D341Med (cell line): ENCODE results near the gene SLC15A4.
"Not testable (repeated sequence)": the region's sequence is repeated elsewhere in the genome, so short reads cannot be mapped to it uniquely, and the experiment has no call there.

Source experiments
- DNase-seq: peaks from one replicate; pipeline ENCODE4 v3.0.0; 2012; ENCODE audit warnings: low spot score

SLC15A4 gene

DNA sequence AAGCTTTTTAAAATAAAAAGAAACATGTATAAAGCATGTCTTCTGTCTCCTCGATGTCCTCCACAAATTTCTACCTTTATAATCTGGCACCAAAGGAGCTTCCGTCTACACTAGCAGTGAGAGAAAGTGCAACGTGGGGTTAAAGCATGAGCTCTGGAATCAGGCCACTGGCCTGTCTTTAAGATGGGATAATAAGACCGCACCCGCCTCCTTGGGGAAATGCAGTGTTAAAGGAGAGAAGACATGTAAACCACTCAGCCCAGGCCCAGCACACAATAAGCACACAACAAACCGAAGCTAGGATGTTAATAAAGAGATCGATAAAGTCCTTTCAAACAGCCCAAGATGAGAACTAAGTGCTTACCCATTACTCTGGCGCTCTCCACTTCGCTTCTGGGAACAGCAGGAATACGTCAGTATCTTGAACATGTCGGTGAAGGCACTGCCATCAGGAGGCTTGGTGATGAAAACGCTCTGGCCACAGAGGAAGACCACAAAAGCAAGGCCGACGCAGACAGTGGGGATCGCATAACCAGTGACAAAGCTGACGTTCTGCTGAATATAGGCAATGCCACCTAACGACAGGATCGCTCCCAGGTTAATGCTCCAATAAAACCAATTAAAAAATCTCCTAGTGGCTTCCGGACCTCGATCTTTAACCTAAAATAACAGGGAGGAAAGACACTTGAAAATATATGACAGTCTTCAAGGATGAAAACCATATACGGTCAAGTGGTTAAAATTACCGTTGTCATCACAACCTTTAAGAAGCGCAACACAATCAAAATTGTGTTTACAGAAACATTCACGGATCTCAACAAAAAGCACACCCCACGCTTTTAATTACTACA is 9.1 kb downstream of the SLC15A4 start:
- no peak for DNase-seq

- DNase-seq, result no peak
These were observed 9.9 kb downstream of the SLC15A4 start for GRCh38 chr12:128813883-128814282.

- no peak for DNase-seq
These were observed 10.4 kb downstream of the SLC15A4 start for GRCh38 chr12:128813392-128813791.

DNA sequence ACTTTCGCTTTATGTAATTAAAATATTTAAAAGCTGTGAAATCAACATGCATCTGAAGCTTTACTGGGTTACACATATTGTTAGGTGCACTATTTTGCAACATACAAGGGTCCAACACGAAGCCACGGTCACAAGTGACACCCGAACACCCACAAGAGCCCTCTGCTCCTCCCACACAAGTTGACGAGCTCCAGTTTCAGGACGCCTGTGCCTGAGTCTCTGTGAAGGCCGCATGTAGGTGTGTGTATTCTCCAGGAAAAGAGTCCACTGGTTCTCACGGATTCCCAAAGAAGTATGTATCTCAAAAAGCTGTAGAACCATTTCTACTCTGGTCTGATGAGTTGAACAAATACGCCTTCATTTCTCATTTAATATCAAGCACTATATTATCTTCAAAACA is 12.0 kb downstream of the SLC15A4 start:
- no peak for DNase-seq

GRCh38 chr12:128810182-128811127 is 13.3 kb downstream of the SLC15A4 start:
- peak; percentile 65 for DNase-seq

- DNase-seq, result no peak
These were observed 15.1 kb downstream of the SLC15A4 start for GRCh38 chr12:128808651-128809050.

DNA sequence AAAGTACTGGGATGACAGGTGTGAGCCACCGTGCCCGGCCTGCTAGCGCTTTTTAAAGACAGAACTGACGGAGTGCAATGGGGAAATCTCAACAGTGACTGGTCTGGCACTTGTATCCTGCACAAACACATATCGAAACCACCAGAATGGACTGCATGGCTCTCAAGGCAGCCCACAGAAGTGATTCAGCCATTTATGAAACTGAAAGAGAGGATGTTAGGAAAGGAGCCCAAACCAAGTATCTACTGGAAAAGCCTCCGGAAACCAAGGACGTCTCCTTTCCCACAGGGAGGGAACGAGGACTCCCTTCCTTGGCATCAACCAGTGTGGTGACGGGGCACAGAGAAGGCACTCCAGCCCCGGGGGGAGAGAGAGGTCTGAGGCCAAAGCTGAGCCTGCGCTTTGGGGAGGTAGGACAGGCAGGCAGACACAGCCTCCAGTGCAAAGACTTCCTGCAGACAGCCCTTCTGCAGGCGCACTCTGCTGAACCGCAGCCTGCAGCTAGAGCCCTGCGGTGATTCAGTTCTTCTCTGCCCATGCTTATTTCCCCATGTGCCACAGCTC is 16.5 kb downstream of the SLC15A4 start:
- DNase-seq, result no peak

DNA sequence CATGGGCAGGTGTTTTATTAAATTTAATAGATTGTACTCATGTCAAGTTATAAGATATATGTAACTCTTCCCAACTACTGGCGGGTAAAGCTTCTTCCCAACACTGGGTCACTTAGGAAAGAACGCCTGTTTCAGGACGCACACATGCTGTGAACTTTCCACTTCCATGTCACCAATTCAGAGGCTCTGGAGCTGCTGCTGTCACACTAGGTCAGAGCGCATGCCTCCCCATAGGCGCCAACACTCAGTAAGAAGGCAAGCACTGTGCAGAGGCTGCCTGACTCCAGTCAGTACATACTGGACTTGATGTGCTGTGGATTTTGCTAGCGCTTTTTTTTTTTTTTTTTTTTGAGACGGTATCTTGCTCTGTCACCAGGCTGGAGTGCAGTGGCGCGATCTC is 17.2 kb downstream of the SLC15A4 start:
- no peak for DNase-seq

DNA sequence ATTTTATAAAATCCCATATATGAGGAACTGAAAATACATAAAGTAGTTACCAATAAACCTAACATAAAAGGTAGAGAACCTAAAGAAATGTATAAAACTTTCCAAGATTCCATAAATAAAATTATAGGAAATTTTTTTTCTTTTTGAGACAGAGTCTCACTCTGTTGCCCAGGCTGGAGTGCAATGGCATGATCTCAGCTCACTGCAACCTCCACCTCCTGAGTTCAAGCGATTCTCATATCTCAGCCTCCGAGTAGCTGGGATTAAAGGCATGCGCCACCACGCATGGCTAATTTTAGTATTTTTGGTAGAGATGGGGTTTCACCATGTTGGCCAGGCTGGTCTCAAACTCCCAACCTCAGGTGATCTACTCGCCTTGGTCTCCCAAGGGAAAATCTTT is 18.4 kb downstream of the SLC15A4 start:
- not testable (repeated sequence) for DNase-seq

DNA sequence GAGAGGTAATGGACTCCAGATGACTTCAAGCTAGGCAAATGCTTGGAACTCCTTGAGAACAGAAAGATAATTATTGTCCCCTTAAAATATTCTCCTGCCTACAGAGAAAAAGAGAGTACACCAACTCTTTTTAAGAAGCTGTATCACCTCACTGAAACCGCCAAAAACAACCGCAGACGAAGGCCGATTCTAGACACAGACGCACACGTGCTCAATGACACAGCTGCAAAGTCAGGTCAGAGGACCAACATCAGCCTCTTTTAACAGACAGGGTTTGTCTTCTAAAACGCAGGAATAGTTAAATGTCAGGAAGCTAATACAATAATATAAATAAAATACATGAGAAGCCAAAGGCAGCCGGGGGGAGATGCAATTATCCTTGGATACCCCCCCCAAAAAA is 19.0 kb downstream of the SLC15A4 start:
- no peak for DNase-seq

DNA sequence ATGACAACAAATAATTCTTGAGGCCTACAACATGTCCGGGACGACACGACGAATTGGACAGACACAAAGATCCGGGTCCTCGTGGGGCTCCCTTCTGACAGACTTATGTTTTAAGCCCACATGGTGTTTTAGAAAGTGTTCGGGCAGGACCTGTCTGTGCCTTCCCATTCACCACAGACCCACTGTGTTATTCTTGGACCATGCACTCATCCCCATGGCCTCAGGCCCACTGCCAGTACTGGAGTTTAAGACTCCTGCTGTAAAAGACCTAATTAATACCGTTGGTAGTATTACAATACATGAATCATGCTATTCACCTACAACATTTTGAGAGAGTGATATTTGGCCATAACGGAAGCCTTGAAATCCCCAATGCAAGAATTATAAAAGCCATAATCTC is 20.0 kb downstream of the SLC15A4 start:
- no peak for DNase-seq

DNA sequence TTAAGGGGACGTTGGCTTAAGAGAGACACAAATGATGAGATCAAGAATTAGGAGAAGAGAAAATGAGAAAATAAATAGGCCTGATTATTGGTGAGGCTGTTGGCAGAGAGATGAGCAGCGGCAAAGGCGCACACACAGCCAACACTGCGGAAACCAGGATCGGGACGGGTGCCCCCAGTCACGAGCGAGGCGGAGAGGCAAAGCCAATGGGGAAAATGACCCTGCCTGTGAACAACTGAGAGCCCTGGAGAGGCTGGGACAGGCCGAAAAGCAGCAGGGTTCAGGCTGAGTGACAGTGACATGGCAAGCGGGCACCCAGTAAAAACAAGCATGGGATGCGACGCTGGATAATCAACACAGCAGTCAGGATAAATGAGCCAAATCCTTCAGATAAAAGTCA is 21.0 kb downstream of the SLC15A4 start:
- no peak for DNase-seq

GRCh38 chr12:128801879-128802391 is 21.8 kb downstream of the SLC15A4 start:
- no peak for DNase-seq

GRCh38 chr12:128800606-128801005 is 23.2 kb downstream of the SLC15A4 start:
- no peak for DNase-seq

DNA sequence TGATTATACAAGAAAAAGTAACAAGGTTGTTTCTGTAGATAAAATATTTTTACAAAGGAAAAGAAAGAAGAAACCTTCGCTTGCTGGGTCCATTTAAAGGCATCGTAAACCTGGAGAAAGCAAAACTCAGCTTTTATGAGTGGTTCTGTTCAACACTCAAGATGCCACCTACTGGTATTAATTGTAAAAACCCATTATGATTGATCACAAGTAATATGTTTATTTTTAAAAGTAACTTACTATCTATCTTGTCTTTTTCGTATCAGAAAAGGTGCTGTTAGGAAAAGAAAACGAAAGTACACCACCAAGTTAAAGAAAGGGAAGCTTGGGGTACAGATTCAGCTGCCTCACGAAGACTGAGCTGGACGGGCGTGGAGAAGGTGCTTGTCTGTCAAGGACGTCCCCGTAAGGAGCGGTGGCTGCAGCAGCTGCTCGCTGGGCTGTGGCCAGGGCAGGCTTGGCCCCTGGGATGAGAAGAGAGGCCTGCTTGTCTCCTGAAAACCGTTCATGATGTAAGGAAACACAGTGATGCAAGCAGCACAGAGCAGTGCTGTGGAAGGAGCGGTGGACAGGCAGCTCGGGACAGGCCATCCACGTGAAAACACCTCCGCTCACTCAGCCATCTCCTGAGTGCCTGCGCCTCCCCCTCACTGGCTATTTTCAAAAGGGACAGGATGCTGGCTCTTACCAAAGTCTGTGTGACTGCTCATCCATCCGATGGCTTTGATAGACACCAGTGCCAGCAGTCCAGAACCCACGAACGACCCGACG is 25.0 kb downstream of the SLC15A4 start:
- no peak for DNase-seq

- no peak for DNase-seq
These were observed 26.3 kb downstream of the SLC15A4 start for GRCh38 chr12:128797119-128798118.

DNA sequence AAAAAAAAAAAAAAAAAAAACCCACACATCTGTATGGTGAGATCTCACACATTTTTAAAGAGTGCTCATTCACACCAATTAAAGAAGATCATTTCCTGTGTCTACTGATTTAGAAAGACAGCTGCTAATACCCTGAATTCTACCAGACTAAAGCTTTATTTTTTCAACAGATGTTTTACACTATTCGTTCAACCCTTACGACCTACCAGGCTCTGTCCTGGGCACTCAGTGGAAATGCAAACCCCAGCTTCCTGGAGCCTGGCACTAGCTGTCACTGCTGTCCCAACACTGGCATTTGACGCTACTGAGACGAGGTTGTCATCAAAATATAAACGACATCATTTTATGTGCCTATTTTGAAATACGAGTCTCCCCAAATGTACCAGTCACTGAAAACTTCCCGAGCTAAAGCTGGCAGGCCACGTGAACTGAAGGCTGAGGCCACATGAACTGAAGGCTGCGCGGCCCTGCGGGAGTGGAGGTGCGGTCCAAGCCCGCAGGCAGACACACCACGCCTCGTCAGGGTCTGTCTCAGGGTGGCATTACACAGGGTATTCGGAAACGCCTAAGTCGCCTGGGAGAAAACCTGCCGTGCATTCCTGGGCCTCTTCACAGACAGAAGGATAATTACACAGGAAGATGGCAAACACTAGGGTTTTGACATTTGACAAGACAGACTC is 27.2 kb downstream of the SLC15A4 start:
- no peak for DNase-seq

- DNase-seq, result no peak
These were observed 28.0 kb downstream of the SLC15A4 start for GRCh38 chr12:128795530-128796361.
